Neural cell (in vitro differentiated cells): ENCODE results near the gene DNAH10. TPM values are rescaled to one million over a fixed set of nuclear protein-coding genes. Genes with fewer than 3 reads are reported as not detected.

ENCODE experiments used
- H2AFZ ChIP-seq: fragments of 200-600, 300-800 bp; sonication (generic), shearing (Covaris generic); 2 replicates; pipeline ENCODE4 v1.6.0; 2014; ENCODE audit warnings: low read depth, mild to moderate bottlenecking, antibody characterized with exemption, low read length, moderate library complexity
- H3F3A ChIP-seq: fragments of 200-600 bp; shearing (Covaris generic); 2 replicates; pipeline ENCODE4 v1.6.1; 2016; ENCODE audit warnings: mild to moderate bottlenecking, moderate library complexity, mixed read lengths, antibody characterized with exemption, low read length; ENCODE audit not compliant: insufficient read depth, poor library complexity, severe bottlenecking
- H3K27ac ChIP-seq: fragments of 200-600, 300-800 bp; sonication (generic), shearing (Covaris generic); 2 replicates; pipeline ENCODE4 v1.5.1; 2014; ENCODE audit warnings: mild to moderate bottlenecking, low read length, moderate library complexity
- H3K27me3 ChIP-seq: fragments of 300-800, 200-600 bp; sonication (generic), shearing (Covaris generic); 2 replicates; pipeline ENCODE4 v1.6.0; 2014; ENCODE audit warnings: mild to moderate bottlenecking, low read depth, low read length, moderate library complexity; ENCODE audit not compliant: insufficient read depth
- H3K36me3 ChIP-seq: fragments of 300-800, 200-600 bp; sonication (generic), shearing (Covaris generic); 2 replicates; pipeline ENCODE4 v1.5.1; 2014; ENCODE audit warnings: mild to moderate bottlenecking, antibody characterized with exemption, low read length, moderate library complexity; ENCODE audit not compliant: insufficient read depth
- H3K4me2 ChIP-seq: fragments of 300-800, 200-600 bp; sonication (generic), shearing (Covaris generic); 2 replicates; pipeline ENCODE4 v1.6.0; 2014; ENCODE audit warnings: mild to moderate bottlenecking, low read length
- H3K4me3 ChIP-seq: fragments of 300-800, 200-600 bp; sonication (generic), shearing (Covaris generic); 2 replicates; pipeline ENCODE4 v1.5.1; 2014; ENCODE audit warnings: mild to moderate bottlenecking, low read length, moderate library complexity
- H3K79me2 ChIP-seq: fragments of 200-600 bp; shearing (Covaris generic); replicated peaks from 2 replicates; pipeline ENCODE4 v1.6.0; 2014; ENCODE audit warnings: mild to moderate bottlenecking, low read length, moderate library complexity; ENCODE audit not compliant: insufficient read depth
- H3K9ac ChIP-seq: fragments of 300-800, 200-600 bp; sonication (generic), shearing (Covaris generic); 2 replicates; pipeline ENCODE4 v1.6.1; 2016; ENCODE audit warnings: mild to moderate bottlenecking, low read length, mixed read lengths
- H3K9me2 ChIP-seq: fragments of 200-600 bp; shearing (Covaris generic); 2 replicates; pipeline ENCODE4 v1.6.1; 2016; ENCODE audit warnings: mild to moderate bottlenecking, low read length, mixed read lengths; ENCODE audit not compliant: insufficient read depth
- H3K9me3 ChIP-seq: fragments of 200-600, 300-800 bp; sonication (generic), shearing (Covaris generic); 2 replicates; pipeline ENCODE4 v1.6.1; 2016; ENCODE audit warnings: mild to moderate bottlenecking, mixed run types, low read length, moderate library complexity, mixed read lengths
- H4K20me1 ChIP-seq: fragments of 200-600 bp; shearing (Covaris generic); 2 replicates; pipeline ENCODE4 v1.6.1; 2016; ENCODE audit warnings: mild to moderate bottlenecking, mixed run types; ENCODE audit not compliant: insufficient read depth
- EP300 ChIP-seq: fragments of 450-650 bp; conservative IDR thresholded peaks from 2 replicates; pipeline ENCODE4 v1.6.1; 2014; ENCODE audit warnings: antibody characterized with exemption, mild to moderate bottlenecking, moderate library complexity; ENCODE audit not compliant: poor library complexity, severe bottlenecking
- EZH2 ChIP-seq: fragments of 200-600, 300-800 bp; shearing (Covaris generic), sonication (generic); IDR thresholded peaks from 2 replicates; pipeline ENCODE4 v1.6.1; 2014; ENCODE audit warnings: antibody characterized with exemption, low read length, borderline replicate concordance, mild to moderate bottlenecking; ENCODE audit not compliant: insufficient read depth, poor library complexity, severe bottlenecking
- MXI1 ChIP-seq: fragments of 450-650 bp; conservative IDR thresholded peaks from 2 replicates; pipeline ENCODE4 v1.6.1; 2014; ENCODE audit warnings: antibody characterized with exemption, mild to moderate bottlenecking; ENCODE audit not compliant: poor library complexity, severe bottlenecking
- POLR2AphosphoS5 ChIP-seq: IDR thresholded peaks from 2 replicates; pipeline ENCODE4 v1.6.1; 2012
- RAD21 ChIP-seq: fragments of 450-650 bp; conservative IDR thresholded peaks from 2 replicates; pipeline ENCODE4 v1.6.1; 2014; ENCODE audit warnings: antibody characterized with exemption, mild to moderate bottlenecking, moderate library complexity
- REST ChIP-seq: IDR thresholded peaks from 2 replicates; pipeline ENCODE4 v1.6.1; 2012; ENCODE audit warnings: borderline replicate concordance
- SMC3 ChIP-seq: fragments of 450-650 bp; conservative IDR thresholded peaks from 2 replicates; pipeline ENCODE4 v1.6.1; 2014; ENCODE audit warnings: antibody characterized with exemption, mild to moderate bottlenecking, moderate library complexity; ENCODE audit not compliant: poor library complexity
- TAF1 ChIP-seq: IDR thresholded peaks from 2 replicates; pipeline ENCODE4 v1.6.1; 2012; ENCODE audit warnings: low read depth
- polyA plus RNA-seq: library from polyadenylated mRNA; depleted of rRNA; stranded (reverse); fragments of >200 nt; gene quantifications from 2 replicates; pipeline ENCODE4 v1.2.3, GENCODE V29; 2014
- TF ChIP-seq, protein P1 (sequence below): fragments of 450-650 bp; IDR thresholded peaks from 2 replicates; pipeline ENCODE4 v1.5.1; 2014; ENCODE audit warnings: antibody characterized with exemption, mild to moderate bottlenecking, moderate library complexity; ENCODE audit not compliant: poor library complexity, severe bottlenecking

The DNAH10 gene
- polyA plus RNA-seq, 1 donor from 2014 or later, result 1.9 TPM

DNA sequence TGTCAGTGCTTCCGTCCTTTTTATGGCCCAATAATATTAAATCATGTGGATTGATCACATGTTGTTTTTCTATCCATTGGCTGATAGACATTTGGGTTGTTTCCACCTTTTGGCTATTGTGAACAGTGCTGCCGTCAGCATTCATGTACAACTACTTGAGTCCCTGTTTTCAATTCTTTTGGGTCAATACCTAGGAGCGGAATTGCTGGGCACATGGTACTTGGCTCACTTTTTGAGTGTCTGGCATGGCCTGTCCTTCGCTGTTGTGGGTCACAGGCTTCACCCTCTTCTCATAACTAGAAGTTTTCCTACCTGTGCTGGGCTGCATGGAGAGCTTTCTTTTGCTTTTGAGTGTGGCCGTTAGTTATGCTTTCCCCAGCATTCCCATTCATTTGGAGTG lies 72.7 kb downstream of the DNAH10 start:
- Histone ChIP-seq H3K27me3 (no peaks in the 10 kb centered on the region), H3K4me2 (no peak overlapping the region), H3K27ac (no peak overlapping the region), H3K9ac (no peak overlapping the region), H3K36me3 (no peaks in the 10 kb centered on the region), H4K20me1 (no peaks in the 10 kb centered on the region), H3F3A (no peaks in the 10 kb centered on the region), H3K9me2 (no peaks in the 10 kb centered on the region), H2AFZ (no peak overlapping the region), H3K9me3 (no peaks in the 10 kb centered on the region), H3K79me2 (no peaks in the 10 kb centered on the region), H3K4me3 (no peak overlapping the region)
- TF ChIP-seq REST (no peak), RAD21 (no peak), MXI1 (no peak), EP300 (no peak), POLR2AphosphoS5 (no peak), EZH2 (no peak), SMC3 (no peak), TAF1 (no peak)
- TF ChIP-seq, protein P1, sequence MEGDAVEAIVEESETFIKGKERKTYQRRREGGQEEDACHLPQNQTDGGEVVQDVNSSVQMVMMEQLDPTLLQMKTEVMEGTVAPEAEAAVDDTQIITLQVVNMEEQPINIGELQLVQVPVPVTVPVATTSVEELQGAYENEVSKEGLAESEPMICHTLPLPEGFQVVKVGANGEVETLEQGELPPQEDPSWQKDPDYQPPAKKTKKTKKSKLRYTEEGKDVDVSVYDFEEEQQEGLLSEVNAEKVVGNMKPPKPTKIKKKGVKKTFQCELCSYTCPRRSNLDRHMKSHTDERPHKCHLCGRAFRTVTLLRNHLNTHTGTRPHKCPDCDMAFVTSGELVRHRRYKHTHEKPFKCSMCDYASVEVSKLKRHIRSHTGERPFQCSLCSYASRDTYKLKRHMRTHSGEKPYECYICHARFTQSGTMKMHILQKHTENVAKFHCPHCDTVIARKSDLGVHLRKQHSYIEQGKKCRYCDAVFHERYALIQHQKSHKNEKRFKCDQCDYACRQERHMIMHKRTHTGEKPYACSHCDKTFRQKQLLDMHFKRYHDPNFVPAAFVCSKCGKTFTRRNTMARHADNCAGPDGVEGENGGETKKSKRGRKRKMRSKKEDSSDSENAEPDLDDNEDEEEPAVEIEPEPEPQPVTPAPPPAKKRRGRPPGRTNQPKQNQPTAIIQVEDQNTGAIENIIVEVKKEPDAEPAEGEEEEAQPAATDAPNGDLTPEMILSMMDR, result no peak

- H3F3A ChIP-seq, result no peaks in the 10 kb centered on the region
- H3K9me2 ChIP-seq, result no peaks in the 10 kb centered on the region
- no peak overlapping the region for H3K4me2 ChIP-seq
- no peak overlapping the region for H3K4me3 ChIP-seq
- H3K9ac ChIP-seq, result no peak overlapping the region
- no peaks in the 10 kb centered on the region for H3K79me2 ChIP-seq
- no peaks in the 10 kb centered on the region for H3K36me3 ChIP-seq
- no peaks in the 10 kb centered on the region for H4K20me1 ChIP-seq
- H3K9me3 ChIP-seq, result no peaks in the 10 kb centered on the region
- no peaks in the 10 kb centered on the region for H3K27me3 ChIP-seq
- no peak for TF ChIP-seq EZH2
- no peak for TF ChIP-seq MXI1
- no peak for TF ChIP-seq EP300
- TF ChIP-seq SMC3, result no peak
- TF ChIP-seq REST, result no peak
- no peak for TF ChIP-seq RAD21
- TF ChIP-seq POLR2AphosphoS5, result no peak
- TF ChIP-seq, protein P1, result no peak
- TF ChIP-seq TAF1, result no peak
- no peak overlapping the region for H3K27ac ChIP-seq
- H2AFZ ChIP-seq, result no peak overlapping the region
These were observed 74.2 kb downstream of the DNAH10 start for GRCh38 chr12:123836292-123836691.
